Adrenal gland (tissue), 12 donors: ENCODE data around the gene CATSPER3. TPM values are rescaled to one million over a fixed set of nuclear protein-coding genes. Genes with fewer than 3 reads are reported as not detected.
A peak's percentile ranks its signal among the peaks of the same experiment; 100 is the strongest.

Experiments
- DNase-seq, 7 donors: peaks; one replicate each; pipeline ENCODE4 v3.0.0-alpha.2; 2019 to 2020
- H3K27ac ChIP-seq, 5 donors: fragments of 200-600 bp; sonication (generic) in 4 of 5; 1 replicate in 3 of 5; 2 replicates in 2 of 5; pipeline versions ENCODE4 v1.5.1 to v1.8.0; 2016 to 2020; ENCODE audit warnings: mild to moderate bottlenecking in 1 of 5
- H3K27me3 ChIP-seq: fragments of 200-600 bp; 2 replicates; pipeline ENCODE4 v1.8.0; 2021
- H3K36me3 ChIP-seq, 2 donors: fragments of 200-600 bp; replicated peaks in 1 of 2; 1 replicate in 1 of 2; 2 replicates in 1 of 2; pipeline versions ENCODE4 v1.5.1 to v1.8.0; 2018 to 2022
- H3K4me1 ChIP-seq, 2 donors: fragments of 200-600 bp; replicated peaks in 1 of 2; 1 replicate in 1 of 2; 2 replicates in 1 of 2; pipeline versions ENCODE4 v1.5.1 to v1.8.0; 2018 to 2021
- H3K4me3 ChIP-seq, 4 donors: fragments of 200-600 bp; sonication (generic) in 3 of 4; one replicate each; pipeline ENCODE4 v1.5.1; 2016 to 2018
- H3K9me3 ChIP-seq, 3 donors: fragments of 200-600 bp; sonication (generic) in 1 of 3; replicated peaks in 1 of 3; 1 replicate in 2 of 3; 2 replicates in 1 of 3; pipeline versions ENCODE4 v1.5.1 to v1.8.0; 2016 to 2021
- POLR2A ChIP-seq, 2 donors: fragments of 450-650 bp; IDR thresholded peaks; one replicate each; pipeline ENCODE4 v1.6.1; 2017; ENCODE audit warnings: antibody characterized with exemption in 2 of 2, mild to moderate bottlenecking in 2 of 2, moderate library complexity in 1 of 2
- WGBS, 4 donors: extraction: QIAGEN DNeasy Blood & Tissue Kit in 2 of 4; methylation state at CpG; one replicate each; pipeline versions ENCODE4 v1.1.5 to v1.1.7; 2013 to 2017; 5-methylcytosine and 5-hydroxymethylcytosine counted together
- intact Hi-C, 2 donors: fragments of 100-400 bp; cut with DNase I; formaldehyde crosslinking; loops; one replicate each; pipeline versions ENCODE4 v1.14.1 to v1.15.0; 2022 to 2023
- polyA plus RNA-seq, 3 donors: library from polyadenylated mRNA; stranded (reverse); fragments of 200-250 nt in 2 of 3; fragments of 350-450 nt in 1 of 3; fragmentation: Illumina TruSeq in 1 of 3; extraction: RNeasy Lipid Tissue Mini Kit (QIAGEN cat#74804) in 1 of 3; gene quantifications; one replicate each; pipeline ENCODE4 v1.2.3, GENCODE V29; 2013 to 2014
- total RNA-seq, 9 donors: library from RNA; depleted of rRNA in 4 of 9; stranded (reverse); fragments of >200 nt in 4 of 9; fragments of 120-200 nt in 1 of 9; fragmentation: NEBNext Ultra II Directional in 1 of 9; extraction: Animal tissue kit (Norgen Biotek cat#: 25700) in 1 of 9; gene quantifications; one replicate each; pipeline versions ENCODE4 v1.1.0 to v1.2.4, GENCODE V29; 2013 to 2023
- TF ChIP-seq, protein P1 (sequence below), 6 experiments: fragments of 450-650 bp in 4 of 6; fragments of 200-600 bp in 2 of 6; sonication (generic) in 1 of 6; IDR thresholded peaks; 1 replicate in 5 of 6; 2 replicates in 1 of 6; pipeline versions ENCODE4 v1.5.1 to v1.8.0; 2016 to 2021; ENCODE audit warnings: antibody characterized with exemption in 6 of 6, mild to moderate bottlenecking in 2 of 6, moderate library complexity in 1 of 6
- donor health status: healthy with polysubstance abuse.
- donor health status: Bipolar disorder and iron deficiency.
- donor health status: DM: yes; HTN: yes; CAD: no.
- donor health status: DM: no; HTN: no; CAD: no.
- donor health status: DM: no; HTN: no; CAD: no.
- donor health status: DM: yes; HTN: yes; CAD: no.

CATSPER3 gene
- total and polyA plus RNA-seq, 12 donors, result 0.28 to 2.7 (median 0.80) TPM; not detected in 2

DNA sequence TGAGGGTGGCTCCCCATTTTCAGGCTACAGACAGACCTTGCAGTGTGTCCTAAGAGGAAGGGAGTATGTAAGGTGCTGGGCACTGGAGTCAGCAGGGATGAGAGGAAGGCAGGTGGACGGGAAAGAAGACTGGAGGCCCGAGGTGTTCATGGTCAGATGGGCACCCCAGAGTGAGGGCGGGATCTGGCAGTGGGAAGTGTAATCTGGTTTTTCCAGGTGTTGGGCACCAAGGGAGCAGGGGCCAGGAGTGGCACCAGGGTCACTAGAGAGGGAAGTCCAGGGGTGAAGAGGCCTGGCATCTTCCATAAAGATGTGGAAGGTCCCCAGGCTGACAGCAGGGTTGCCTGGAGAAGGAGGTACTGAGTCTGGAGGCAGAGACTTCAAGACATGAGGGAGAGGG lies 36.7 kb downstream of the CATSPER3 start:
- no peak overlapping the region for H3K27ac ChIP-seq
- H3K4me1 ChIP-seq, result no peaks in the 10 kb centered on the region
- TF ChIP-seq, protein P1, sequence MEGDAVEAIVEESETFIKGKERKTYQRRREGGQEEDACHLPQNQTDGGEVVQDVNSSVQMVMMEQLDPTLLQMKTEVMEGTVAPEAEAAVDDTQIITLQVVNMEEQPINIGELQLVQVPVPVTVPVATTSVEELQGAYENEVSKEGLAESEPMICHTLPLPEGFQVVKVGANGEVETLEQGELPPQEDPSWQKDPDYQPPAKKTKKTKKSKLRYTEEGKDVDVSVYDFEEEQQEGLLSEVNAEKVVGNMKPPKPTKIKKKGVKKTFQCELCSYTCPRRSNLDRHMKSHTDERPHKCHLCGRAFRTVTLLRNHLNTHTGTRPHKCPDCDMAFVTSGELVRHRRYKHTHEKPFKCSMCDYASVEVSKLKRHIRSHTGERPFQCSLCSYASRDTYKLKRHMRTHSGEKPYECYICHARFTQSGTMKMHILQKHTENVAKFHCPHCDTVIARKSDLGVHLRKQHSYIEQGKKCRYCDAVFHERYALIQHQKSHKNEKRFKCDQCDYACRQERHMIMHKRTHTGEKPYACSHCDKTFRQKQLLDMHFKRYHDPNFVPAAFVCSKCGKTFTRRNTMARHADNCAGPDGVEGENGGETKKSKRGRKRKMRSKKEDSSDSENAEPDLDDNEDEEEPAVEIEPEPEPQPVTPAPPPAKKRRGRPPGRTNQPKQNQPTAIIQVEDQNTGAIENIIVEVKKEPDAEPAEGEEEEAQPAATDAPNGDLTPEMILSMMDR (IDR thresholded peaks at IDR 0.05), result no peak
- TF ChIP-seq POLR2A (IDR thresholded peaks at IDR 0.05), result no peak
- no peaks in the 10 kb centered on the region for H3K27me3 ChIP-seq
- no peak for DNase-seq
- H3K36me3 ChIP-seq, result no peaks in the 10 kb centered on the region
- H3K4me3 ChIP-seq, result no peak overlapping the region
- intact Hi-C loops, result no loop called here
- H3K9me3 ChIP-seq, result no peaks in the 10 kb centered on the region
- WGBS, 4 donors, result 78 to 93% (median 82%) methylated on average over 3 of the region's 3 CpGs

DNA sequence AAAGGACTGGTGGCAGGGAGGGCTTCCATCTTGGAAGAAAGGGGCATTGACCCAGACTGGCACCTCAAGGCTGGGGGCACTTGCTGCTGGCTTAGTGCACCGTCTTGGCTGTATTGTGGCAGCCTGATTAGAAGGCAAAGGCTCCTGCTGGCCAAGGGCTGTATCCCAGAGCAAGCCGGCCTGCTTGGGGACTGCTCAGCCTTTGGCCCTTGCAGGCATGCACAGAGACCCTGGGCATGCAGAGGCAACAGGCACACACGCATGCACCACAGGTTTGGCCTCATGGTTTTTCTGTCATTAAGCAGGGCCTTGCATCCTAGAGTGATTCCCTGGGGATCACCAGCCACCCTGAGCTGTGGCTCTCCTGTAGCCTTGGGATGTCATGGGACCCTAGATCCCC lies 37.4 kb downstream of the CATSPER3 start:
- H3K9me3 ChIP-seq, result no peaks in the 10 kb centered on the region
- H3K36me3 ChIP-seq, result no peaks in the 10 kb centered on the region
- TF ChIP-seq, protein P1 (IDR thresholded peaks at IDR 0.05), result no peak
- no peak for TF ChIP-seq POLR2A (IDR thresholded peaks at IDR 0.05)
- H3K27me3 ChIP-seq, result no peaks in the 10 kb centered on the region
- no peak overlapping the region for H3K4me3 ChIP-seq
- intact Hi-C loops, result no loop called here
- no peaks in the 10 kb centered on the region for H3K4me1 ChIP-seq
- DNase-seq, result no peak
- WGBS, 4 donors, result 68 to 96% (median 75%) methylated on average over 2 to 3 of the region's 3 CpGs
- no peak overlapping the region for H3K27ac ChIP-seq

DNA sequence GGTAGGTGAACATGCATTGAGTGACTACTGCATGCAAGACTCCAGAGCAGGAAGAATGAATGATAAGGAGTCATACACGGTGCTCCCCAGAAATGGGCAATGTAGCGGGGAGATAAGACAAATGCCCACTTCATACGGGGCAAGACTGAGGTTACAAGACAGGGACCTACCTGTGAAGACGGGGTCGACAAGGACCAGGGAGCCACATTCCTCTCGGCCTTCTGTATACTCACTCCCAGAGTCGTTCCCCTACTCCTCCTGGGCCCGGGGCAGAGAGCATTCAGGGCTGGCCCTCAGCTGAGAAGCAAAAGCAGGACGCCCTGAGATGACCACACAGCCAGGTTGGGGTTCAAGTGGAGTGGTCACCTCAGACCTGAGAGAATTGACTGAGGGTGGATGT lies 39.6 kb downstream of the CATSPER3 start:
- TF ChIP-seq POLR2A (IDR thresholded peaks at IDR 0.05), result no peak
- TF ChIP-seq, protein P1 (IDR thresholded peaks at IDR 0.05), result no peak
- Histone ChIP-seq H3K9me3 (no peaks in the 10 kb centered on the region), H3K4me1 (no peaks in the 10 kb centered on the region), H3K36me3 (no peaks in the 10 kb centered on the region), H3K27me3 (no peaks in the 10 kb centered on the region), H3K27ac (no peak overlapping the region), H3K4me3 (no peak overlapping the region)
- 94 to 97% (median 94%) methylated on average over 8 to 9 of the region's 9 CpGs for WGBS, 4 donors
- intact Hi-C loops, result no loop called here
- DNase-seq, result peak in 1 of 7 donors; percentile 40

DNA sequence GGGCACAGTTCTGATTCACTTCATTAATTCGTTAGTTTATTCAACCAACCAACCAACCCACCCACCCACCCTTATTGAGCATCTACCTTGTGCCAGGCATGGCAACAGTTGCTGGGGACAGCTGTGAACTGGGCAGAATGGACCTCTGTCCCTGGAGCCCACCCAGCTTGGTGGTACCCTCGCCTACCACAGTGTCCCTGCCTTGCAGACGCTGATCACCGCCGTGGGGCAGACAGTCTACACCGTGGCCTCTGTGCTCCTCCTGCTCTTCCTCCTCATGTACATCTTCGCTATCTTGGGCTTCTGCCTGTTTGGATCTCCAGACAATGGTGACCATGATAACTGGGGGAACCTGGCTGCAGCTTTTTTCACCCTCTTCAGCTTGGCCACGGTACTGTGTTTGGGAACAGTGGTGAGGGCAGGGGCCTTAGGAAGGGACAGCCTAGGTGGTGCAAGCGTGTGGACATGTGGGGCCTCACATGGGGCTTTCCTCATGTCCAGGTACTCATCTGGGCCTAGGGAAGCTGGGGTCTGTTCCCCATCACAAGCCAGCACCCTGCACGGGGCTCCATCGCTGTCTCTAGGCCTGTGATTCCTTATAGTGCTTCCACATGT lies 40.1 kb downstream of the CATSPER3 start:
- no peaks in the 10 kb centered on the region for H3K9me3 ChIP-seq
- 83 to 89% (median 86%) methylated on average over 11 of the region's 11 CpGs for WGBS, 4 donors
- TF ChIP-seq, protein P1 (IDR thresholded peaks at IDR 0.05), result no peak
- no peak for TF ChIP-seq POLR2A (IDR thresholded peaks at IDR 0.05)
- no peaks in the 10 kb centered on the region for H3K36me3 ChIP-seq
- intact Hi-C loops, result no loop called here
- H3K27ac ChIP-seq, result no peak overlapping the region
- H3K4me3 ChIP-seq, result no peak overlapping the region
- H3K27me3 ChIP-seq, result no peaks in the 10 kb centered on the region
- no peak for DNase-seq
- no peaks in the 10 kb centered on the region for H3K4me1 ChIP-seq
